Activated T-cell treated with anti-CD3 and anti-CD28 coated beads for 4 hours (primary cell): ENCODE results near the gene FASTKD2.

ENCODE experiments used
- DNase-seq: peaks from one replicate; pipeline ENCODE4 v3.0.0-alpha.2; 2020

The FASTKD2 gene

GRCh38 chr2:206840999-206841398 lies 75.6 kb downstream of the FASTKD2 start:
- DNase-seq: no peak
